WTC11 (cell line): ENCODE results near the gene NOS3. TPM values are rescaled to one million over a fixed set of nuclear protein-coding genes. Genes with fewer than 3 reads are reported as not detected.

Experiments
- ATAC-seq: fragments of 200-7000 bp; cut with Tn5 transposase; 2 replicates; pipeline ENCODE4 v1.10.0; 2021; ENCODE audit warnings: mild to moderate bottlenecking, moderate library complexity
- CTCF ChIA-PET: fragments of 300-600 bp; sonication (Branson Sonifier 250); formaldehyde crosslinking; loops from one replicate; lab custom pipeline; 2021; ENCODE audit warnings: antibody characterized with exemption; lab: Charles Lee
- POLR2A ChIA-PET: fragments of 350-600 bp; sonication (Branson Sonifier 250); formaldehyde crosslinking; loops from one replicate; lab custom pipeline; 2021; ENCODE audit warnings: antibody characterized with exemption; lab: Charles Lee
- DNase-seq: peaks from one replicate; pipeline ENCODE4 v3.0.0; 2021; ENCODE audit warnings: low spot score
- H3K27ac Mint-ChIP-seq: 2 replicates; pipeline ENCODE4 v1.8.0; 2021; ENCODE audit warnings: mixed read lengths
- H3K27me3 Mint-ChIP-seq: 2 replicates; pipeline ENCODE4 v1.8.0; 2021; ENCODE audit warnings: low read depth, mild to moderate bottlenecking, moderate library complexity, mixed read lengths
- H3K36me3 Mint-ChIP-seq: 2 replicates; pipeline ENCODE4 v1.8.0; 2021; ENCODE audit warnings: mixed read lengths
- H3K4me1 Mint-ChIP-seq: 2 replicates; pipeline ENCODE4 v1.8.0; 2022; ENCODE audit warnings: mixed read lengths
- H3K4me3 Mint-ChIP-seq: 2 replicates; pipeline ENCODE4 v1.8.0; 2021; ENCODE audit warnings: mild to moderate bottlenecking, moderate library complexity, mixed read lengths
- H3K9me3 Mint-ChIP-seq: 2 replicates; pipeline ENCODE4 v1.8.0; 2021; ENCODE audit warnings: mixed read lengths
- ATF6 ChIP-seq: sonication (generic); formaldehyde crosslinking; IDR thresholded peaks from 2 replicates; pipeline ENCODE4 v1.8.1; 2023; ENCODE audit warnings: mild to moderate bottlenecking, missing genetic modification reagents
- CDX4 ChIP-seq: fragments of 250-450 bp; sonication (Bioruptor Pico); IDR thresholded peaks from 2 replicates; pipeline ENCODE4 v1.9.0; 2021; ENCODE audit warnings: moderate library complexity, mild to moderate bottlenecking, inconsistent platforms, borderline replicate concordance
- CREB1 ChIP-seq: sonication (generic); formaldehyde crosslinking; IDR thresholded peaks from 2 replicates; pipeline ENCODE4 v1.8.0; 2023; ENCODE audit warnings: mild to moderate bottlenecking, missing genetic modification reagents
- CTCF ChIP-seq: fragments of 200-600 bp; IDR thresholded peaks from 2 replicates; pipeline ENCODE4 v1.8.0; 2022; ENCODE audit warnings: antibody characterized with exemption
- EMX1 ChIP-seq: fragments of 250-450 bp; sonication (Bioruptor Pico); IDR thresholded peaks from 2 replicates; pipeline ENCODE4 v1.8.0; 2021; ENCODE audit warnings: mild to moderate bottlenecking
- ETV6 ChIP-seq: sonication (generic); formaldehyde crosslinking; IDR thresholded peaks from 2 replicates; pipeline ENCODE4 v1.8.1; 2022; ENCODE audit warnings: mild to moderate bottlenecking, missing genetic modification reagents
- IRF1 ChIP-seq: sonication (generic); formaldehyde crosslinking; IDR thresholded peaks from 2 replicates; pipeline ENCODE4 v1.8.0; 2023; ENCODE audit warnings: missing genetic modification reagents
- IRF2 ChIP-seq: sonication (generic); formaldehyde crosslinking; IDR thresholded peaks from 2 replicates; pipeline ENCODE4 v1.8.0; 2022; ENCODE audit warnings: low read depth, missing genetic modification reagents, borderline replicate concordance
- JAZF1 ChIP-seq: fragments of 250-450 bp; sonication (Bioruptor Pico); IDR thresholded peaks from 2 replicates; pipeline ENCODE4 v1.9.0; 2021; ENCODE audit warnings: moderate library complexity, mild to moderate bottlenecking, inconsistent platforms
- MAX ChIP-seq: sonication (generic); formaldehyde crosslinking; IDR thresholded peaks from 2 replicates; pipeline ENCODE4 v1.8.0; 2022; ENCODE audit warnings: mild to moderate bottlenecking, missing genetic modification reagents
- MLX ChIP-seq: sonication (generic); formaldehyde crosslinking; IDR thresholded peaks from 2 replicates; pipeline ENCODE4 v1.8.1; 2023; ENCODE audit warnings: mild to moderate bottlenecking, missing genetic modification reagents, moderate library complexity
- NFE2L1 ChIP-seq: sonication (generic); formaldehyde crosslinking; IDR thresholded peaks from 2 replicates; pipeline ENCODE4 v1.8.1; 2023; ENCODE audit warnings: missing genetic modification reagents
- NFYB ChIP-seq: sonication (generic); formaldehyde crosslinking; conservative IDR thresholded peaks from 2 replicates; pipeline ENCODE4 v1.8.0; 2022; ENCODE audit warnings: low read depth, missing genetic modification reagents
- OVOL2 ChIP-seq: fragments of 250-450 bp; sonication (Bioruptor Pico); IDR thresholded peaks from 2 replicates; pipeline ENCODE4 v1.9.0; 2021; ENCODE audit warnings: mild to moderate bottlenecking, borderline replicate concordance
- PREB ChIP-seq: sonication (generic); formaldehyde crosslinking; IDR thresholded peaks from 2 replicates; pipeline ENCODE4 v1.8.1; 2022; ENCODE audit warnings: mild to moderate bottlenecking, missing genetic modification reagents, moderate library complexity, borderline replicate concordance
- RORB ChIP-seq: fragments of 250-450 bp; sonication (Bioruptor Pico); IDR thresholded peaks from 2 replicates; pipeline ENCODE4 v1.9.0; 2021; ENCODE audit warnings: mild to moderate bottlenecking
- TCF7 ChIP-seq: sonication (generic); formaldehyde crosslinking; IDR thresholded peaks from 2 replicates; pipeline ENCODE4 v1.8.0; 2022; ENCODE audit warnings: mild to moderate bottlenecking, low read depth, missing genetic modification reagents, moderate library complexity
- TEAD1 ChIP-seq: sonication (generic); formaldehyde crosslinking; IDR thresholded peaks from 2 replicates; pipeline ENCODE4 v1.8.0; 2022; ENCODE audit warnings: mild to moderate bottlenecking, missing genetic modification reagents
- TP53 ChIP-seq: sonication (generic); formaldehyde crosslinking; IDR thresholded peaks from 2 replicates; pipeline ENCODE4 v1.8.1; 2023; ENCODE audit warnings: mild to moderate bottlenecking, missing genetic modification reagents
- USF2 ChIP-seq: sonication (generic); formaldehyde crosslinking; IDR thresholded peaks from 2 replicates; pipeline ENCODE4 v1.8.1; 2023; ENCODE audit warnings: mild to moderate bottlenecking, missing genetic modification reagents, moderate library complexity
- ZBTB21 ChIP-seq: sonication (generic); formaldehyde crosslinking; IDR thresholded peaks from 2 replicates; pipeline ENCODE4 v1.8.1; 2023; ENCODE audit warnings: mild to moderate bottlenecking, missing genetic modification reagents, borderline replicate concordance
- ZNF138 ChIP-seq: sonication (generic); formaldehyde crosslinking; conservative IDR thresholded peaks from 2 replicates; pipeline ENCODE4 v1.8.1; 2022; ENCODE audit warnings: mild to moderate bottlenecking, moderate library complexity, missing genetic modification reagents
- ZSCAN18 ChIP-seq: fragments of 250-450 bp; sonication (Bioruptor Pico); IDR thresholded peaks from 2 replicates; pipeline ENCODE4 v2.1.2; 2022; ENCODE audit warnings: mild to moderate bottlenecking, moderate library complexity
- total RNA-seq: library from RNA; stranded (reverse); gene quantifications from 3 replicates; pipeline ENCODE4 v1.2.3, GENCODE V29; 2021

The NOS3 gene
- total RNA-seq, 1 experiment from 2014 or later, result 6.6 TPM

- TF ChIP-seq ATF6 (CRISPR knock-in tag) (no peak), CREB1 (0 out of 2 replicates have a peak, but pooled peaks have one; percentile 35), NFYB (CRISPR knock-in tag) (0 out of 2 replicates have a peak, but pooled peaks have one; percentile 15), MLX (CRISPR knock-in tag) (no peak), ZNF138 (CRISPR knock-in tag) (no peak), IRF2 (CRISPR knock-in tag) (no peak)
Measured at GRCh38 chr7:150983893-150984368, 6.9 kb upstream of the NOS3 start (continued).

GRCh38 chr7:150986099-150986512 lies 4.7 kb upstream of the NOS3 start:
- ATAC-seq (peak; percentile 65), DNase-seq (peak; percentile 83)
- Mint-ChIP-seq H3K36me3 (peaks cover 12% of the 10 kb centered on the region), H3K4me3 (no peak overlapping the region), H3K27me3 (peaks cover 56% of the 10 kb centered on the region), H3K4me1 (peaks cover 26% of the 10 kb centered on the region), H3K27ac (no peak overlapping the region), H3K9me3 (peaks cover 11% of the 10 kb centered on the region)
- POLR2A ChIA-PET, result interaction anchor here (1.0 kb wide), 1 partner anchor 88 kb away, joined by 3 read pairs; no protein-coding TSS in a partner anchor
- CTCF ChIA-PET, result interaction anchor here (0.6 to 4.5 kb wide), 26 partner anchors 8 to 576 kb away, joined by 3 to 96 read pairs (median 6); partner anchors contain the start of gene ASIC3
- no peak for TF ChIP-seq OVOL2
- TF ChIP-seq CTCF, result peak; percentile 42; the same call in 1 of the 2 replicates

GRCh38 chr7:150986556-150986955 lies 4.3 kb upstream of the NOS3 start:
- ChIA-PET CTCF (interaction anchor here (0.6 to 4.5 kb wide), 19 partner anchors 9 to 656 kb away, joined by 3 to 96 read pairs (median 6); no protein-coding TSS in a partner anchor), POLR2A (interaction anchor here (1.0 kb wide), 1 partner anchor 88 kb away, joined by 3 read pairs; no protein-coding TSS in a partner anchor)
- Mint-ChIP-seq H3K4me3 (no peak overlapping the region), H3K9me3 (peaks cover 15% of the 10 kb centered on the region), H3K27me3 (peaks cover 52% of the 10 kb centered on the region), H3K36me3 (peaks cover 12% of the 10 kb centered on the region), H3K27ac (no peak overlapping the region), H3K4me1 (peaks cover 26% of the 10 kb centered on the region)
- DNase-seq, result no peak
- ATAC-seq, result no peak
- TF ChIP-seq NFE2L1 (CRISPR knock-in tag) (no peak), IRF1 (no peak), USF2 (CRISPR knock-in tag) (no peak), ZBTB21 (CRISPR knock-in tag) (no peak), ZSCAN18 (CRISPR knock-in tag) (no peak), PREB (CRISPR knock-in tag) (no peak), TEAD1 (CRISPR knock-in tag) (no peak), TP53 (CRISPR knock-in tag) (no peak), ZNF138 (CRISPR knock-in tag) (no peak), CDX4 (no peak), JAZF1 (CRISPR knock-in tag) (no peak), MAX (CRISPR knock-in tag) (no peak), TCF7 (CRISPR knock-in tag) (no peak), MLX (CRISPR knock-in tag) (no peak), EMX1 (CRISPR knock-in tag) (no peak), RORB (CRISPR knock-in tag) (no peak), ETV6 (CRISPR knock-in tag) (no peak)
